Uterus (tissue), 2 donors: Measurements from ENCODE around the gene NBR1.
"Not testable (repeated sequence)": the region's sequence is repeated elsewhere in the genome, so short reads cannot be mapped to it uniquely, and the experiment has no call there.

Source experiments
- POLR2A ChIP-seq, 2 donors: fragments of 450-650 bp; IDR thresholded peaks; one replicate each; pipeline ENCODE4 v1.6.1; 2016; ENCODE audit warnings: antibody characterized with exemption in 2 of 2, mild to moderate bottlenecking in 1 of 2, moderate library complexity in 1 of 2
- TF ChIP-seq, protein P1 (sequence below), 4 experiments: fragments of 200-600 bp in 2 of 4; fragments of 450-650 bp in 2 of 4; sonication (generic) in 2 of 4; IDR thresholded peaks; one replicate each; pipeline ENCODE4 v1.5.1; 2016 to 2019; ENCODE audit warnings: antibody characterized with exemption in 4 of 4, mild to moderate bottlenecking in 2 of 4, moderate library complexity in 1 of 4

DNA sequence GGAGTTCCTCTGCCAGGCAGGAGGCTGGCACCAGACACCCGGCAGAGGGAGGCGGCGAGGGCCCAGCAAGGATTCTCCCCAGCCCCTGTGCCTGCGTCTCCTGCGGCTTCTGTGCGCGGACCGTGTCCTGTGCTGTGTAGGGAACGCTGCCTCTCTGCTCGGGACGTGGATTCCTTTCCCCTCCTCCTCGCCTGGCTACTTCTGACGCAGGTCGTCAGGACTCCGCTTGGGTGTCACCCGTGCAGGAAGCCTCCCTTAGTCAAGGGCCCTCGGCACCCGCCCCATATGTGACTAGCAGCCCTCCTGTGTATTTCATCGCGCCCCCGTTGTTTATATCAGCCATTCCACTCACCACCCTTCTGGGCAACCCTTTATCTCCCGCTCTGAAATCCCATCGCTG lies 75.4 kb downstream of the NBR1 start:
- TF ChIP-seq, protein P1, sequence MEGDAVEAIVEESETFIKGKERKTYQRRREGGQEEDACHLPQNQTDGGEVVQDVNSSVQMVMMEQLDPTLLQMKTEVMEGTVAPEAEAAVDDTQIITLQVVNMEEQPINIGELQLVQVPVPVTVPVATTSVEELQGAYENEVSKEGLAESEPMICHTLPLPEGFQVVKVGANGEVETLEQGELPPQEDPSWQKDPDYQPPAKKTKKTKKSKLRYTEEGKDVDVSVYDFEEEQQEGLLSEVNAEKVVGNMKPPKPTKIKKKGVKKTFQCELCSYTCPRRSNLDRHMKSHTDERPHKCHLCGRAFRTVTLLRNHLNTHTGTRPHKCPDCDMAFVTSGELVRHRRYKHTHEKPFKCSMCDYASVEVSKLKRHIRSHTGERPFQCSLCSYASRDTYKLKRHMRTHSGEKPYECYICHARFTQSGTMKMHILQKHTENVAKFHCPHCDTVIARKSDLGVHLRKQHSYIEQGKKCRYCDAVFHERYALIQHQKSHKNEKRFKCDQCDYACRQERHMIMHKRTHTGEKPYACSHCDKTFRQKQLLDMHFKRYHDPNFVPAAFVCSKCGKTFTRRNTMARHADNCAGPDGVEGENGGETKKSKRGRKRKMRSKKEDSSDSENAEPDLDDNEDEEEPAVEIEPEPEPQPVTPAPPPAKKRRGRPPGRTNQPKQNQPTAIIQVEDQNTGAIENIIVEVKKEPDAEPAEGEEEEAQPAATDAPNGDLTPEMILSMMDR (IDR thresholded peaks at IDR 0.05) = not testable (repeated sequence)
- TF ChIP-seq POLR2A (IDR thresholded peaks at IDR 0.05) = not testable (repeated sequence)
